Right atrium auricular region (tissue), 2 donors: ENCODE results near the gene CDA. TPM values are rescaled to one million over a fixed set of nuclear protein-coding genes. Genes with fewer than 3 reads are reported as not detected.

Source experiments
- DNase-seq: peaks from one replicate; pipeline ENCODE4 v3.0.0-alpha.2; 2019; ENCODE audit warnings: low spot score
- H3K27ac ChIP-seq, 2 donors: fragments of 200-600 bp; sonication (generic); 1 replicate in 1 of 2; 2 replicates in 1 of 2; pipeline ENCODE4 v1.5.1; 2016 to 2019
- H3K27me3 ChIP-seq, 2 donors: fragments of 200-600 bp; sonication (generic); one replicate each; pipeline versions ENCODE4 v1.5.1 to v1.6.0; 2017 to 2019
- H3K36me3 ChIP-seq: fragments of 200-600 bp; sonication (generic); one replicate; pipeline ENCODE4 v1.5.1; 2016
- H3K4me1 ChIP-seq, 2 donors: fragments of 200-600 bp; sonication (generic); one replicate each; pipeline versions ENCODE4 v1.5.1 to v1.6.0; 2017 to 2019
- H3K4me3 ChIP-seq, 2 donors: fragments of 200-600 bp; sonication (generic); 1 replicate in 1 of 2; 2 replicates in 1 of 2; pipeline ENCODE4 v1.5.1; 2017 to 2019; ENCODE audit warnings: mild to moderate bottlenecking in 1 of 2, moderate library complexity in 1 of 2
- H3K9me3 ChIP-seq, 2 donors: fragments of 200-600 bp; sonication (generic); one replicate each; pipeline ENCODE4 v1.5.1; 2019
- CTCF ChIP-seq, 2 donors: fragments of 200-600 bp; sonication (generic); IDR thresholded peaks; one replicate each; pipeline ENCODE4 v1.5.1; 2019; ENCODE audit warnings: antibody characterized with exemption in 2 of 2
- total RNA-seq, 2 donors: library from RNA; depleted of rRNA; stranded (reverse); fragments of >200 nt; gene quantifications; one replicate each; pipeline ENCODE4 v1.1.0, GENCODE V29; 2016

The CDA gene
- total RNA-seq, 2 donors from 2014 or later, result 1.3 to 6.6 TPM

DNA sequence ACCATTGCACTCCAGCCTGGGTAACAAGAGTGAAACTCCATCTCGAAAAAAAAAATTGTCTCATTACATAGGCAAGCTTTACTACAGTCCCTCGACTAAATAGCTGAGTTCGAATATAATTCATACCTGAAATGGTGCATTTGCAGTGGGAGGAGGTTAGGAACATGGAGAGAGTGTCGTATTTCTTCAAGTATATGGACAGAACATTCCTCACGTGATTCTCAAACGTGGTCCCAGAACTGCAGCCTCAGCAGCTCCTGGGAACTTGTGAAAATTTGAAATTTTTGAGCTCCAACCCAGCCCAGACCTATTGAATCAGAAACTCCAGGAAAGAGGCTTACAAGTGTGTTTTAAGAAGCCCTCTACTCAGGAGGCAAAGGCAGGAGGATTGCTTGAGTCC lies 7.2 kb downstream of the CDA start:
- no peaks in the 10 kb centered on the region for H3K9me3 ChIP-seq
- no peaks in the 10 kb centered on the region for H3K27me3 ChIP-seq
- H3K36me3 ChIP-seq, result no peaks in the 10 kb centered on the region
- DNase-seq, result no peak
- TF ChIP-seq CTCF (IDR thresholded peaks at IDR 0.05), result no peak
- H3K4me1 ChIP-seq, result no peaks in the 10 kb centered on the region
- H3K27ac ChIP-seq, result no peak overlapping the region
- H3K4me3 ChIP-seq, result no peak overlapping the region

- Histone ChIP-seq H3K36me3 (no peaks in the 10 kb centered on the region), H3K4me1 (no peaks in the 10 kb centered on the region), H3K4me3 (no peak overlapping the region), H3K27ac (peak overlapping the region in 1 of 2 donors; percentile 14), H3K27me3 (no peaks in the 10 kb centered on the region), H3K9me3 (no peaks in the 10 kb centered on the region)
- TF ChIP-seq CTCF (IDR thresholded peaks at IDR 0.05), result no peak
- DNase-seq, result no peak
Measured at GRCh38 chr1:20597650-20598049, 8.8 kb downstream of the CDA start.

- no peak overlapping the region for H3K27ac ChIP-seq
- H3K4me3 ChIP-seq, result no peak overlapping the region
- no peak for TF ChIP-seq CTCF (IDR thresholded peaks at IDR 0.05)
Measured at GRCh38 chr1:20600156-20600555, 11.3 kb downstream of the CDA start.

DNA sequence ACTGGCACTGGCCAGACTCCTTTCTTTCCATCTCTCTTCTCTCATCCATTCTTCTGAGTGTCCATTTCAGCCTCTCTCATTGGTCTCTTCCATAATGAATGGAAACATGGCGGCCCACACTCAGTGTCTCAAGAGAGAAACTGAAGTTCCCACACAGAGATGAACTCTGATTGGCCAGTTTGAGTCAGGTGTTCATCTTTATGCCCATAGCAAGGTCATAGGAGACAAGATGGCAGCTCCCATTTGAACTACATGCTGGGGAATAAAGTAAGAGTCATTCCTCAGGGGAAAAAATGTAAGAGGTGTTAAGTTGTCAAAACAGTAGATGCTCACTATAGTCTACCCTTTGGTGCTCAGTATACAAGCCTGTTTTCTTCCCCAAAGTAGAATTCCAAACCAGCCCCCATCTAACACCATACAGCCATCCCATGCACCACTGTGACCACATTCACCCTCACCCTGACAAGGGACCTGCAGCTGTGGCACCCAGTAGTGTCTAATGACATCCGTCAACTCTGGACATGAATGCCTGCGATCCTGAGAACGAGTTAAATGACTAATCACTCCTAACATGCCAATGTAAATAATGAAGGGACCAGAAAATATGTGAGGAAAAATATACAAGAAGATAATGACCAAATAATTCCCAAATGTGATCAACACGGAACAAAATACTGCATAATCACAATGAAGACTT lies 12.4 kb downstream of the CDA start:
- Histone ChIP-seq H3K4me1 (no peaks in the 10 kb centered on the region), H3K4me3 (no peak overlapping the region), H3K27me3 (no peaks in the 10 kb centered on the region), H3K36me3 (no peaks in the 10 kb centered on the region), H3K27ac (no peak overlapping the region), H3K9me3 (no peaks in the 10 kb centered on the region)
- DNase-seq, result no peak
- TF ChIP-seq CTCF (IDR thresholded peaks at IDR 0.05), result no peak

More at GRCh38 chr1:20600156-20600555, 11.3 kb downstream of the CDA start:
- Histone ChIP-seq H3K36me3 (no peaks in the 10 kb centered on the region), H3K9me3 (no peaks in the 10 kb centered on the region), H3K27me3 (no peaks in the 10 kb centered on the region), H3K4me1 (no peaks in the 10 kb centered on the region)
- no peak for DNase-seq

- Histone ChIP-seq H3K4me1 (no peaks in the 10 kb centered on the region), H3K9me3 (no peaks in the 10 kb centered on the region), H3K27ac (no peak overlapping the region), H3K36me3 (no peaks in the 10 kb centered on the region), H3K27me3 (no peaks in the 10 kb centered on the region), H3K4me3 (no peak overlapping the region)
- DNase-seq, result no peak
- TF ChIP-seq CTCF (IDR thresholded peaks at IDR 0.05), result no peak
Measured at GRCh38 chr1:20602851-20603450, 14.1 kb downstream of the CDA start.
